ENCODE results near the gene TBC1D22A.

GRCh38 chr22:46812034-46812605 is 49.7 kb downstream of the TBC1D22A start:
- TF ChIP-seq POLR2A (IDR thresholded peaks at IDR 0.05; ENCODE audit: low read length) (no peak), GATA1 (IDR thresholded peaks at IDR 0.05; ENCODE audit: low read depth, low read length) (no peak)
